Activated CD4-positive, CD25-positive, alpha-beta regulatory T cell treated with anti-CD3 and anti-CD28 coated beads, Interleukin-2, amount 50 U/mL, for 16 hours (primary cell): ENCODE data around the gene PNPLA6.

Experiments used
- DNase-seq: peaks from one replicate; pipeline ENCODE4 v3.0.0-alpha.2; 2020; ENCODE audit warnings: low read depth, low spot score

The PNPLA6 gene

DNA sequence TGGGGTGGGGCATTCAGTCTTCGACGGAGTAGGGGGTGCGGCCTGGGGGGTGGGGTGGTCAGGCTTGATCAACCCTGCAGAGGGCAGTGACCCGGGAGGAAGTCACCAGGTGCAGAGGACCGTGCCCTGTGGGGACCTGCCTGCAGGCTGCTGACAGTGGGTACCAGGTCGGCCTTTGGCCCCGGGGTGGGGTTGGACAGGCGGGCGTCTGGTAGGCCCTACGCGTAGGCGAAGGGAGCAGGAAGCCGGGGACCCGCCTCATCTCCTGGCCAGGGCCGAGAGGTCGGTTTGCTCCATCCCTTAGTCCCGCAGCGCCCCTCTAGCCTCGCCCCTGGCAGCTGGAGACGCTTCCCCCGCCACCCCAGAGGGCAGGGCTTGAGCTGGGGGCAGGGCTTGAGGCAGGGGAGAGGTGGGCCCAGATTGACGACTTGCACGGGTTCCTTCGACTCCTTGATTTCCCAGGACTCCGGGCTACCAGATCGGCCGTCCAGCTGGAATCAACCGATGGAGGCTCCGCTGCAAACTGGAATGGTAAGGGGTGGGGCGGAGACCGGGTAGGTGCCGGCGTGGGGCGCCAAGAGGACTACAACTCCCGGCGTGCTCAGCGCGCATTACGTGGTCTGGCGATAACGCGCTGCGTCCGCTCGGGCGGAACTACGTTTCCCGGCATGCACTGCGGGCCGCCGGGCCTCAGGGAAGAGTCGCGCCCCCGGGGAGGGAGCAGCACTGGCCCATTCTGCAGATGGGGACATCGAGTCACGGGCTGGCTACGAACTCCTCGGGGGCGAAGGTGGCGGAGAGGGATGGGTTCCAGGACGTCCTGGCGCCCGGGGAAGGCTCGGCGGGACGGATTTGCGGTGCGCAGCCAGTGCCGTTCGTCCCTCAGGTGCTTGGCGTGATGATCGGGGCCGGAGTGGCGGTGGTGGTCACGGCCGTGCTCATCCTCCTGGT, at the start of gene PNPLA6:
Gene PNPLA6, plus strand, starts transcription at position 671 of the 951 bp plus-strand sequence. Its CDS starts 72 bp downstream, at position 743.
- DNase-seq, result peak; percentile 86

- DNase-seq, result no peak
These were observed 48.6 kb upstream of the PNPLA6 start for GRCh38 chr19:7486923-7487322.

DNA sequence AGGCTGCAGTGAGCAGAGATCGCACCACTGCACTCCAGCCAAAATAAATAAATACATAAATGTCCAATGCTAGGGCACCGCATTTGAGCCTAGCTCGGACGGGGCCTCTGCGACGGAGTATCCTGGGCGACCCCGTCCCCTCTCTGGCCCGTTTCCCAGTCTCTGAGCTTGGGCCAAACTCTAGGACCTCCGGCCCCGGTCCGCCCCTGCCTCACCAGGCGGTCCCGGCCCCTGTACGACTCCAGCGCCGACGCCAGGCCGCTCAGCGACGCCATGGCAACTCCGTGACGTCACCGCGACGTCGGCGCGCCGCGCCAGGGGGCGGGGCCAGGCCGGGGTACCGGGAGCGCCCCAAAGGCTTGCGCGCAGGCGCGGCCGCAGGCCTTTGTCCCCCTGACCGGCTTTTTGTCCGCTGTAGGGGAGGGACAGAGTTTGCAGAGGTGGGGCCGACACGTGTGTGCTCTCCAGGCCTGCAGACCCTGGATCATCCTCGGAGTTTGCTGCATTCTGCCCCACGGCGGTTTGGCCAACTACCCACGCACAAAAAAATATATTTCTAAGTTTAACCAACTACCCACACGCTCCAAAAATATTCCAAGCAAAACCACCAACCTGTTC, 46.7 kb upstream of the PNPLA6 start, which contains the start of gene PEX11G:
Gene PEX11G, minus strand, starts transcription at position 300 of the 618 bp plus-strand sequence. Its CDS starts 25 bp downstream, at position 275.
- DNase-seq, result peak; percentile 85

GRCh38 chr19:7489609-7490044, 45.9 kb upstream of the PNPLA6 start:
- DNase-seq, result no peak

- DNase-seq, result no peak
These were observed 43.4 kb upstream of the PNPLA6 start for GRCh38 chr19:7492142-7492541.

DNA sequence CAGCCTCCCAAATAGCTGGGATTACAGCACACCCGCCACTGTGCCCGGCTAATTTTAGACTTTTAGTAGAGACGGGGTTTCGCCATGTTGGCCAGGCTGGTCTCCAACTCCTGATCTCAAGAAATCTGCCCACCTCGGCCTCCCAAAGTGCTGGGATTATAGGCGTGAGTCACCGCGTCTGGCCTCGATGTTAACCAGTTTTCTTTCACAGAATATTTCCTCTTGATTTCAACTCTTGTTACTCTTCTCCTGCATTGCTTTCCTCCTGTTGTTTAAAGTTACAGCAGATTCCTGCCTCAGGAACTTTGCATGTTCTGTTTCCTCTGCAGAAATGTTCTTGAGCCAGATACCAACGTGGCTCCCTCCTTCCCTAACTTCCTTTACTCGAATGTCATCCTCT, 43.0 kb upstream of the PNPLA6 start:
- DNase-seq, result no peak

DNA sequence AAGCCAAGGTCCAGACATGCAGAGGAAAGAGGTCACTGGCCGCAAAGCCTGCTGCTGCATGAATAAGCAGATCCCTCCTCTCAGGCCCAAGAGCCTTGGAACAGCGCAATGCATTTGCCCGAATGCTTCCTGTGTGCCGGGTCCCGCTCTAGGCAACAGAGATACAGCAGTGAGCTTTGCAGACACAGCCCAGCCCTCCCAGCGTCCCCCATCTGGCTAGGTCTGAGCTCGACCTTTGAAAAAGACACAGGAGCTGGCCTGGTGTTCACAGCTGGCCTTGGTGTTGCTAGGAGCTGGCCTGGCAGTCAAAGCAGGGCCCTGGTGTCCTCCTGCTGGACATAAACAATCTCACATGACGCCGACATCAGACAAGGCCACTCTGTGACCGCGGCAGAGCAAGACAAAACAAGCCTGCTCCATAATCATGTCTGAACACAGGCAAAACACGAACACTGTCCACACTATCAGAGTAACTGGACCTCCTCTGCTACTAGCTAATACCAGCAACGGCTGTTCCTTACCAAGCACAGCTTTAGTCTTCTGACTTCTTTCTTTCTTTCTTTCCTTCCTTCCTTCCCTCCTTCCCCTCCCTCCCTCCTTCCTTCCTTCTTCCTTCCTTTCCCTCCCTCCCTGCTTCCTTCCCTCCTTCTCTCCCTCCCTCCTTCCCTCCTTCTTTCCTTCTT, 41.0 kb upstream of the PNPLA6 start:
- DNase-seq, result no peak

- no peak for DNase-seq
These were observed 38.2 kb upstream of the PNPLA6 start for GRCh38 chr19:7497292-7497691.

DNA sequence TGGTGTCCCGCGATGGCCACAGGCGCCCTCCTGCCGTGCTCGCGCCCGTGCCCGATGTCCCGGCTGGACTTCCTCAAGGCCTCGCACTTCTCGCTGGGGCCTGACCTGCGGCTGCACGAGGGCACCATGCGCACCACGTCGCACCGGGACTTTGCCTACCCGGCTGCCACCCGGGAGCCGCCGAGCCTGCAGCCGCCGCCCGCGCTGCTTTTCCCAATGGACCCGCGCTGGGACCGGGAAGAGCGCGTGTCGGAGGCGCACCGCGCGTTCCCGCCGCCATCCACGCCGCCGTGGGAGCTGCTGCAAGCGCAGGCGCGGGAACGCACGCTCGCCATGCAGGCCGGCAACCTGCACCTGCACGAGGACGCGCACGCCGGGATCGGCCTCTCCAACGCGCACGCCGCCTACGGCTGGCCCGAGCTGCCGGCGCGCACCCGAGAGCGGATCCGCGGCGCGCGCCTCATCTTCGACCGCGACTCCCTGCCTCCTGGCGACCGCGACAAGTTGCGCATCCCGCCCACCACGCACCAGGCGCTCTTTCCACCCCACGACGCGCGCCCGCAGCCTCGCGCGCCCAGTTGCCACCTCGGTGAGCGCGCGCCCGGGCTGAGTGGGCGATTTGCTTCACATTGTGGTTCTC, 34.6 kb upstream of the PNPLA6 start:
- no peak for DNase-seq

DNA sequence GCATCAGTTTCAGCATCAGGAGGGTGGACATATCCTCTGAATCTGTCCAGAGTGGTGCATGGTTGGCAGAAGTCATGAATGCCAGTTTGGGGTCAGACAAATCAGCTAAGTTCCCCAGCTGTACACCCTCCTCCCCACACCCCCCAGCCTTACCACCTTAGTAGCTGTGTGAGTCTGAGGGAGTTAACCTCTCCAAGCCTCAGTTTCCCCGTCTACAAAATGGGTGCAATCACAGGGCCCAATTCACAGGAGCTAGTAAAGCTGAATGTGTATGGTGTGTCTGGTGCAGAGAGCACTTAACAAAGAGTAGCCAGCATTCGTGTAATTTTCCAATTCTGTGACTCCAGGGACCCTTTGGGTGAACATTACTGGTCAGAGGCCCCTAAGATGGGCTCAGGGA, 33.0 kb upstream of the PNPLA6 start:
- no peak for DNase-seq

GRCh38 chr19:7504684-7505083, 30.8 kb upstream of the PNPLA6 start:
- DNase-seq, result no peak

DNA sequence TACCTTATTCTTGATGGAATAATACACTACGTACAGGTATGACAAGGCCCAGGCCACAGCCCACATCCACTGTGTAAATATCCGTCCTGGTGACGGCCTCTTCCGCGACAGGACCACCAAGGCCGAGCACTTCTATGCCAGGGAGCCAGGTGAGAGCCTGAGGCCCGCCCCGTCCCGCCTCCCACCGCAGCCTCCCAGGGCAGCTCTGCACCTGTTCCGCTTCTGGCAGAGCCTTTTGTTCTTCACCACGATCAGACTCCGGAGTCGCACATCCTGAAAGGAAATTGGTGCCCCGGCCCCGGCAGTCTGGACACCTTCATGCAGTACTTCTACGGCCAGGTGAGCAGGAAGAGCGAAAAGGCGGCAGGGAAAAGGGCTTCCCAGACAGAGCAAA, 30.2 kb upstream of the PNPLA6 start:
- no peak for DNase-seq

- no peak for DNase-seq
These were observed 29.7 kb upstream of the PNPLA6 start for GRCh38 chr19:7505682-7506384.

DNA sequence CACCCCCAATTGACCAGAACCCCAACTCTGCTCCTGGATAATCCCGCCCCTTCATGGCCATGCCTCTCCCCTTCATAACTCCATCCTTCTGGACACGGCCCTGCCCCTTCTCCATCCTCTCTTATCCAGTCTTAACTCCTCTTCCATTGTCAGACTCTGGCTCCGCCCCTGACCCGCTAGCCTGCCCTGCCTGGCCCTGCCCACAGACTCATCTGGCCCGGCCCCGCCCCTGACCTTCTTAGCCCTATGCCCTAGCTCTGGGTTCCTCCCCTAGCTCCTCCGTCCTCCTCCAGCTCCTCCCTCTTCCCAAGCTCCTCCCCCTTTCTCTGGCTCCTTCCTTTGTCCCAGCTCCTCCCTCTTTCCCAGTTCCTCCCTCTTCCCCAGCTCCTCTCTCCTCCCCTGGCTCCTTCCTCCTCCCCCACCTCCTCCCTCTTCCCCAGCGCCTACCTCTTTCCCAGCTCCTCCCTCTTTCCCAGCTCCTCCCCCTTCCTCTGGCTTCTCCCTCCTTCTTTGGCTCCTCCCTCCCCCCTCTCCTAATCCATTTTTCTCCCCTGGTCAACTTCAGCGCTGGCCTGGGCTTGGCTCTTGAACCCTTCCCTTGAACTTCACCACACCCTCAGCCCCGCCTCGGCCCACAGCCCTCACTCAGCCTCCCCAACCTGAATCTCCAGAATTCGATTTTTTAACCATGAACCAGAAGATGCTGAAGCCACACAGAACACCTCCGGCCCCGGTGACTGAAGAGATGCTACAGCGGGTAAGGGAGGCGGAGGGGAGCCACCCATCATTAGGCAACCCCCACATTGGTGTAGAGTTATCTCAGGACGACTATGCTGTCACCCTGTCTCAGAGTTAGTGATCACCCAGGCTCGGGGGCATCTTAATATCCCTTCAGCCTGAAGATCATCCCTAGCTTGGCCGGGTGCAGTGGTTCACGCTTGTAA, 28.9 kb upstream of the PNPLA6 start:
- no peak for DNase-seq

GRCh38 chr19:7507884-7508283, 27.6 kb upstream of the PNPLA6 start:
- DNase-seq, result no peak

DNA sequence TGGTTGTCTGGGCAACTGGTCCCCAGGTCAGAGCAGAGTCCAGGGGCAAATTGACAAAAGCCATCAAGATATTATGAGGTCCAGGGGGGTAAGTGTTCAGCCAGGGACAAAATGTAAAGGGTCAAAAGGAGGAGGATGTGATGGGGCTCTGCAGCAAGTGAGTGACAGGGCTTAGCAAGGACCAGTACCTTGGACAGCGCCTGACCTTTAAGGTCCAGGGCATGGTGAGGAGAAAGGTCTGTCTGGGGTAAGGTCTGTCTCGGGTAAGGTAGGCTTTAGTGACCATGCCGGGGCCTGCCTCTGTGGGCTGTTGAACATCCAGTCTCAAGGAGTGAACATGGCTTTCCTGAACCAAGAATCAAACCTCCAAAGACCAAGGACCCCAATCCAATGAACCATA, 25.9 kb upstream of the PNPLA6 start:
- no peak for DNase-seq

DNA sequence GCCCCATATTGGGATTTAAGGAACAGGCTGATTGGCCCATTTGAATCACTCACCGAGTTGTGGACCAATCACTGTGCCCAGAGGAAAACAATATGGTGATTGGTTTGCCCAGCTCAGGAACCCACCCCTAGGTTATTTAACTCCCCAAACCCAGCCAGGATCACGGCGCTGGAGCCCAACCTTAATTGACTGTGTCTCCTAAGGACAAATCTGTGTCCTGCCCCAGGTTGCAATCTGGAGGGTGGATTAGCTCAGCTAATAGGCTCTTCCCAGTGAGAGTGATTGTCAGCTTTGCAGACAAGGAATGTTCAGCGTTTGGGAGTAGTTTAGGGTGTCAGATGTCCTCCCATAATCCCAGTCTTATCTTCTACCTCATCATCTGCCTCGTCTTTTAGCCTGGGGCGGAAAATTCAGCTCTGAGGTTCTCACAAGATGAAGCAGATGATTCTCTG, 23.1 kb upstream of the PNPLA6 start:
- no peak for DNase-seq

GRCh38 chr19:7513809-7514642, 21.5 kb upstream of the PNPLA6 start:
- no peak for DNase-seq

GRCh38 chr19:7515110-7515644, 20.3 kb upstream of the PNPLA6 start:
- DNase-seq, result no peak
